Hematopoietic multipotent progenitor cell (in vitro differentiated cells): ENCODE measurements around the gene TTLL4. TPM values are rescaled to one million over a fixed set of nuclear protein-coding genes. Genes with fewer than 3 reads are reported as not detected.
A peak's percentile ranks its signal among the peaks of the same experiment; 100 is the strongest.

Source experiments
- DNase-seq, 3 donors: peaks; one replicate each; pipeline ENCODE4 v3.0.0-alpha.2; 2011 to 2015; ENCODE audit warnings: low read depth in 2 of 3, low spot score in 2 of 3
- total RNA-seq: library from RNA; depleted of rRNA; stranded (reverse); fragments of >200 nt; gene quantifications from one replicate; pipeline ENCODE4 v1.2.3, GENCODE V29; 2012

The TTLL4 gene, protein sequence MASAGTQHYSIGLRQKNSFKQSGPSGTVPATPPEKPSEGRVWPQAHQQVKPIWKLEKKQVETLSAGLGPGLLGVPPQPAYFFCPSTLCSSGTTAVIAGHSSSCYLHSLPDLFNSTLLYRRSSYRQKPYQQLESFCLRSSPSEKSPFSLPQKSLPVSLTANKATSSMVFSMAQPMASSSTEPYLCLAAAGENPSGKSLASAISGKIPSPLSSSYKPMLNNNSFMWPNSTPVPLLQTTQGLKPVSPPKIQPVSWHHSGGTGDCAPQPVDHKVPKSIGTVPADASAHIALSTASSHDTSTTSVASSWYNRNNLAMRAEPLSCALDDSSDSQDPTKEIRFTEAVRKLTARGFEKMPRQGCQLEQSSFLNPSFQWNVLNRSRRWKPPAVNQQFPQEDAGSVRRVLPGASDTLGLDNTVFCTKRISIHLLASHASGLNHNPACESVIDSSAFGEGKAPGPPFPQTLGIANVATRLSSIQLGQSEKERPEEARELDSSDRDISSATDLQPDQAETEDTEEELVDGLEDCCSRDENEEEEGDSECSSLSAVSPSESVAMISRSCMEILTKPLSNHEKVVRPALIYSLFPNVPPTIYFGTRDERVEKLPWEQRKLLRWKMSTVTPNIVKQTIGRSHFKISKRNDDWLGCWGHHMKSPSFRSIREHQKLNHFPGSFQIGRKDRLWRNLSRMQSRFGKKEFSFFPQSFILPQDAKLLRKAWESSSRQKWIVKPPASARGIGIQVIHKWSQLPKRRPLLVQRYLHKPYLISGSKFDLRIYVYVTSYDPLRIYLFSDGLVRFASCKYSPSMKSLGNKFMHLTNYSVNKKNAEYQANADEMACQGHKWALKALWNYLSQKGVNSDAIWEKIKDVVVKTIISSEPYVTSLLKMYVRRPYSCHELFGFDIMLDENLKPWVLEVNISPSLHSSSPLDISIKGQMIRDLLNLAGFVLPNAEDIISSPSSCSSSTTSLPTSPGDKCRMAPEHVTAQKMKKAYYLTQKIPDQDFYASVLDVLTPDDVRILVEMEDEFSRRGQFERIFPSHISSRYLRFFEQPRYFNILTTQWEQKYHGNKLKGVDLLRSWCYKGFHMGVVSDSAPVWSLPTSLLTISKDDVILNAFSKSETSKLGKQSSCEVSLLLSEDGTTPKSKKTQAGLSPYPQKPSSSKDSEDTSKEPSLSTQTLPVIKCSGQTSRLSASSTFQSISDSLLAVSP
- 12.1 TPM for total RNA-seq

DNA sequence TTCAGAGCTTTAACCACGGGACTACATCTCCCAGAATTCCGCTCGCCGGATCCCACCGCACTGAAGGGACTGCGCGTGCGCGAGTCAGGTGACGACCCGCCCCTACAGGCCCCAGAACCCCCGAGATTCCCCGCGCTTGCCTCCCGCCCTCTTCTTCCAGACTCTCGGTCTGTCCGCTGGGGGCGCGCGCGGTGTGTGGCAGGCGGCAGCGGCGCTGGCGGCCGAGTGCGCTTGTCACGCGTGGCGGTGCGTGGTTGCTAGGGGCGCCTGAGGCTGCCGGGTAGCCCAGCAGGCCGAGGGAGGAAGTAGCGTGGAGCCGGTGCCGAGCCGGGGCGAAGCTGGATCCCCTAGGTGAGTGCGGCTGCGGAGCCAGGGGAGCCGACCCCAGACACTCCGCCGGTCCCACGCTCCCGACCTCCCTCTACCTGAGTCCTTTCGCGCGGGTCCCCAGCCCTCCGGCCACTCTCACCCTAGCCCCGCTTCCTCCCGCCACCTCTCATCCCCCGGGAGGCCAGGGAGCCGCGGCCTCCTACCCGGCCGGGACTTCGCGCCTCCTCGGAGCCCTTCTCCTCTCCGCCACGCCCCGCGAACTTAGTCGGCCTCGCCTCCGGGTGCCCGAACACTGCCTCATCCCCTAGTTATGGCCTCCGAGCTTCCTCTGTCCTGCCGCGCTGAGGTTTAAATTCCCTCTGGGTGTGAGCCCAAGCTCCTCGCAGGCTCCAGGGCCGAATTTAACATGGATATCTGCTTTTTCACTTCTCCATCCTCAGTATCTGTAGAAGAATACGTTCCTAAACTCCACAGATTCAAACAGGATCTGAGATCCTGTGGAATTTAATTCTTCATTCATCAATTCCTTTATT, at the start of gene TTLL4:
Gene TTLL4 (plus strand): TSS at position 149 of the 863 bp plus-strand sequence. CDS start 26,842 bp downstream, outside the sequence.
- DNase-seq = peak; percentile 92 to 98 (median 97)

DNA sequence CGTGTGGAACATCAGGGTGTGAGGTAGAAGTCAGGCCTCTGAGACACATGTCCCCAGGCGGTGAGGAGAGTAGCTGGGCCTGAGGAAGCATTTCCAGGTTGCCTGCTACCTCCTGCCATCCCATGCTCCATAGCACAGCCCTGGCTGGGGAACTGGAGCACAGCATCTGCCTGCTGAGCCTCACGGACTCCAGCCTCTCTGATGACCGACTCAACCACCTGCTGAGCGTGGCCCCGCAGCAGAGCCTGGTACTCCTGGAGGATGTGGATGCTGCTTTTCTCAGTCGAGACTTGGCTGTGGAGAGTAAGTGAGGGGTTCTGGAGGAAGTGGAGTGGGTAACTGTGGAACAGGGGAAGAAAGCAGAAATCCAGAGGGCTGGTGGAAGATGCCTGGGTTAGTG, 48.3 kb upstream of the TTLL4 start:
- no peak for DNase-seq

DNA sequence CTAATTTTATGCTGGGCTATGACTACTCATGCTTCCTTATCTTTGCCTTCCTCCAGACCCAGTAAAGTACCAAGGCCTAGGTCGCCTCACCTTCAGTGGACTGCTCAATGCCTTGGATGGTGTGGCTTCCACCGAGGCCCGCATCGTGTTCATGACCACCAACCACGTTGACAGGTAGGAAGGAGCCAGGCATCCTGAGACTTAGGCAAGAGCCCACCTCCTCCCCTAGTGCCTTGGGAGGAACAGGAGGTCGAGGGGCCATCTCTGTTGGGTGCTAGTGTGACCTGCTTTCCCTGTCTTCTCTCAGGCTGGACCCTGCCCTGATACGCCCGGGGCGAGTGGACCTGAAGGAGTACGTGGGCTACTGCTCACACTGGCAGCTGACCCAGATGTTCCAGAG, 47.8 kb upstream of the TTLL4 start:
- DNase-seq = no peak

DNA sequence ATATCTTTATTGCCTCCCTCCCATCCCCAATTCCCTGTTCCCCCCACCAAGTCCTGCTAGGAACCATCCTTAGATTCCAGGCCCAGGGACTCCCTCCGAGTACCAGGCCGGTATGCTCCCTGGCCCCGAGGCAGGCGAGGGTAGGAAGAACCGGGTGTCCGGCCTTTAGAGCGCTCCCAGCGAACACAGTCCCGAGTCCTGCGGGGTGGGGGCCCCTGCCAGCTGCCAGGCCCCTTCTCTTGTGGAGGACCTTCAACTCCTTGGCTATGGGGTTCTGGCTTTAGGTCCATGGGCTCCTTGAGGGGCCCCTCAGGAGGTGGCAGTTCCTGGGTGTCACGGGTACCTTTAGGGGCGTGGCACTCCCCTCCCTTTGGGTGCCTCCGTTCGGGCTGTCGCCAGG, 46.7 kb upstream of the TTLL4 start:
- no peak for DNase-seq

DNA sequence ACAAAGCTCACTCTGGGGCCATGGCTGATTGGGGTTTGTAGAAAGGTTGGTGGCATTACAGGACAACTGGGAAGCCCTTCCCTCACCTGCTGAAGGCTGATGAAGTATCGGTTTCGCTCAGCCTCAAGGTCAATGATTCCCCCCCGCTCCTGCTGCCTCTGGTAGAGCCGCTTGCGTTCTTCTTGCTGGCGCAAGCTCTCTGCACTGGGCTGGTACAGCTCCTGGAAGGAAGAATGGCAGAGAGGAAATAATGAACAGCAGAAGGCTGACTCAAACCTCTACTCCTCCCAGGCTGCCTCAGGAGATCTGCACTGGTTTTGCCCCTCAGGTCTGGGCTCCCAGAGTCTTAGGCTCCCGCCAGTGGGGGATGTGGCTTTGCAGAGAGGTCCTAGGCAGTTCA, 46.0 kb upstream of the TTLL4 start:
- DNase-seq = no peak

DNA sequence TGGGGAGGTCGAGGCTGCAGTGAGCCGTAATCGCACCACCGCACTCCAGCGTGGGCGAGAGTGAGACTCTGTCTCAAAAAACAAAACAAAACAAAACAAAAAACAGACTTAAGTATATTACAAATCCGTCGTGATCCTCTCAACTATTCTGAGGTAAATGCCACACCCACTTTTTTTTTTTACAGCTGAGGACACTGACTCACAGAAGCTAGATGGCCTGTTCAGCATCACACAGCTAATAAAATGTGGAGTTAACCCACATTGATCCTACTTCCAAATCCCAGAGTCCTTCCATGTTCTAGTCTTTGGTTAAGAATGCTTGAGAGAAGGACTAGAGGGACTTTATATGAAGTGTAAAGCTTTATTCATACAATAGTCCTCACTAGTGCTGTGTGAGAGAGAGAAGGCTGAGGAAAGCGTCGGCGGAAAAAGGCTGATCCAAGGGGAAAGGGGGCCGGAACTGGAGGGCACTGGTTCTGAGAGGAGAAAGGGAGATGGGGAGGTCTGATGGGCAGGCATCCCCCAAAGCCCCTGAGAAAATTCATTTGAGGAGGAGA, 39.5 kb upstream of the TTLL4 start:
- no peak for DNase-seq

DNA sequence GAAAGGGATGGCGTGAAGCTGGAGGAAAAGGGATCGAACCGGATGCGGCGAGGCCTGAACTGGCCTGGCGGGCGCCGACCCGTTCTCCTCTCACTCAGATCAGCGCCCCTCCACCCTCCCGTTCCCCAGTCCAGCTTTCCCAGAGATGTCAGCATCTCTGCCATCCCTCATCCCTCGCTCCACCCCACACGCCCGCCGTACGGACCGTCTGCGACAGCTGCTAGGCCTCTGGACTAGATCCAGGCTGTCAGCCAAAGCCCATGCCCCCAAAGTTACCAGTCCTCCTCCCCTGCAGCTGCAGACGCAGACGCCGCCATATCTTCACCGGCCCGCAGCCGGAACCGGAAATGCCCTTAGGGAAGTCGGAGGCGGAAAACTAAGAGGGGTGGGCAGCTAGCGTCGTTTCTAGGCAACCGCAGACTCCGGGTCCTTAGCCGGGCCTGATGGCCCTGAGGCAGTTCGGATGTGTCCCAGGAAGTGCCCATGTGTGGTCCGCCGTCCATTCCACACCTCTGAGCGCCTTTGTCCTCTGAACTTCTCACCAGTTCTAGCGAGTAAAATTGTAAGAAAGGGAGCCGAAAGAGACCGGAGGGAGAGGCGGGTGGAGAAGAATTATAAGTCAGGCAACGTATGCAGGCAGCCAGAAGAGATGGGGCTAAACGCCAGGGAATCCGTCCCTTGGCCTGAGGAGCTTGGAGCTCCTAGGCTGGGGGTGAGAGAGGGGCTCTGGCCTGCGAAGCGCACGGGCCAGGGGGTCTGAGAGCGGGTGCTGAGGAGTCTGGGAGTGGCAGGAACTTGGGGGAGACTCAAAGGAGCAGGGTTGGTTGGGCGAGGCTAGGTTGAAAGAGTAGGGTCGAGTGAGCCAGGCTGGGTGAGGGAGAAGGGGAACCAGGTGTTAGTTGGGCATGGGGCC, 38.7 kb upstream of the TTLL4 start, which contains the start of the genes RNF25 and STK36:
Gene RNF25 (minus strand): TSS at position 349 of the 913 bp plus-strand sequence. CDS start 32 bp downstream, at position 317.
Gene STK36 (plus strand): TSS at position 433 of the 913 bp plus-strand sequence. CDS start 744 bp downstream, outside the sequence.
- peak; percentile 57 to 89 (median 83) for DNase-seq

DNA sequence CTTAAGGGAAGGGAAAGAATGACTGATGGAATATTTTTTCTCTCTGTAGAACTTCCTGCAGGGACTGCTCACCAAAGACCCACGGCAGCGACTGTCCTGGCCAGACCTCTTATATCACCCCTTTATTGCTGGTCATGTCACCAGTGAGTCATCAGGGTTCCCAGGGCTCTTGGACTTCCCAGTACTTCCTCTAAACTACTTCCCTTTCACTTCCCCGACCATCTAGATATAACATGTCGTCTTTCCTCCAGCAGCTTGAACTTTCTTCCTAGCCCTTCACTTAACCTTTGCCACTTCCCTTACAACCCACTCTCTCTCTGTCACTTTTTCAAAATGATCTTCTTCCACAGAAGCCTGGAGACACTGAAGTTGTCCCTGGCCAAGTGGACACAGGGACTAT, 31.5 kb upstream of the TTLL4 start:
- no peak for DNase-seq

DNA sequence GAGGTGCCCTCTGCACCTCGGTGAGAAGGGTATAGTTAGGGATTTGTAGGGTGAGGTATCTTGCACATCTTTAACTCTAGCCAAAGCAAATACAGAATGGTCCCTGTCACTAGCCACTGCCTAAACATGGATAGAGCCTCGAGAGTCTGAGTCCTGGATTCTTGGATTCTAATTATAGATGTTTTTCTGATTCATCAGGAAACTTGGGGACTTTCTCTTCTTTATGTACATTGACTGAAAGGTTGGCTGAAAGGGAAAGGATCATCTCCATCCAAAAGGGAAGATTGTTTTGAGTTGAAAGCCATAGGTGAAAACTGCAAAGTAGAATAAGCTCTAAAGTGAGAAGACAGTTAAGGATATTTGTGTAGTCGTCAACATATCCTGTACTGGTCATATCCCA, 30.6 kb upstream of the TTLL4 start:
- no peak for DNase-seq

DNA sequence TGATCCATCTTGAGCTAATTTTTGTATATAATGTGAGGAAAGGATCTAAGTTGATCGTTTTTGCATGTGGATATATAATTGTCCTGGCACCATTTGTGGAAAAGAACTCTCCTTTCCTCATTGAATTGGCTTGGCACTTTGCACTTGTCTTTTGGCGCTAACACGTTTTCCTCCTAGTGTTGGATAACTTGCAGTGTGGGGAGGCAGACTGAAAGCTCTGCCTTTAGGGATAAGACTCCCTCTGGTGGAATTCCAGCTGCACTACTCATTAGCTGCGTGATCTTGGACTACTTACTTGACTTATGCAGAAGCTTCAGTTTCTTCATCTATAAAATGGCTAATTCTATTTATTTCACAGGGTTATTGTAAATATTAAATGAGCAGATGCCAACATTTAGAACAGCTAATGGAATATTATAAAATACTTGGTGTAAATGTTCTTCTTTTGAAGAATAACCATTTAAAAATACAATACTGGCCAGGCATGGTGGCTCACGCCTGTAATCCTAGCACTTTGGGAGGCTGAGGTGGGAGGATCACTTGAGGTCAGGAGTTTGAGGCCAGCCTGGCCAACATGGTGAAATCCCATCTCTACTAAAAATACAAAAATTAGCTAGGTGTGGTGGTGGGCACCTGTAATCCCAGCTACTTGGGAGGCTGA, 23.1 kb upstream of the TTLL4 start:
- peak in 2 of 3 donors; percentile 65 to 82 for DNase-seq

DNA sequence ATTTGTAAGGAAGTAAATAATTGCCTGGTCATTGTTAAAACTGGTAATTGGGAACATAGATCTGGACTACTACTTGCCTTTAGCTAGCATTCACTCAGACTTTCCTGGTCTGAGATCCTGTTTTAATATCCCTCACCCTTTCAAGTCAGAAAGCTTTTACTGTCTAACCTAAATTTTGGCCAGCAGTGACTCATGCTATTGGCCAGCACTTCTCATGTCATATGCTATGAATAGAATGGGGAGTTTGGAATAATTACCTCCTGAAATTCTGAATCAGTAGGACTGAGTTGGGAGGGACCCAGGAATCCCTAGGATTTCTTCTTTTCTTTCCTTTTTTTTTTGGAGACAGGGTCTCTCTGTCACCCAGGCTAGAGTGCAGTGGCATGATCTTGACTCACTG, 19.4 kb upstream of the TTLL4 start:
- DNase-seq = no peak

DNA sequence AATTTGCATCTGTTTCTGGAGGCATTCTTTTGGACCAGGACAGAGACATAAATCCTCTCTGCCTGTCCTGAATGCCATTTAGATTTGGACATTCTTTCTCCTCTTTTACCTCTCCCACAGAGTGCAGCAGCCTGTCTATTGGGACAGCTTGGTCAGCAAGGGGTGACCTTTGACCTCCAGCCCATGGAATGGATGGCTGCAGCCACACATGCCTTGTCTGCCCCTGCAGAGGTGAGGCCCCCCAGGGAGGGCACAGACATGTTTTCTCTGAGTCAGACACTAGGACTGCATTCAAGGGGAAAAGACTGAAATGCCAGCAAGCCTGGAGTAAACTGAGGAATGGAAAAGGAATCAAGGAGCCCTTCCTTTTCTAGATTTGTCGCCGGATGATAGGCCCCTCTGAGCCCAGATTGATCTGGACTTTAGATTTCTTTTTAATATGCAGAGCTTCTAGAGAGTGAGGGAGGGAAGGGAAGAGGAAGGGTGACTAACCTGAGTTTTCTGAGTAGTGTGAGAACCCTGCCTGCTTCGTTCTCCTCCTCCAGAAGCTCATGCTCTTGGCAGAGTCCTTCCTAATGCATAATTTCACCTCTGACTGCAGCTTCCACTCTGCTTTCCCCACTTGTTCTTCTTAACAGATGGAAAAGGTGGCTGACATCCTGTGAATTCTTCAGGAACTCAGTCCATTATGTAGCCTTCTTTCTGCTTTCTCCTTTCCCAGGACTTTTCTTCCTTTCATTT, 16.1 kb upstream of the TTLL4 start:
- no peak for DNase-seq

DNA sequence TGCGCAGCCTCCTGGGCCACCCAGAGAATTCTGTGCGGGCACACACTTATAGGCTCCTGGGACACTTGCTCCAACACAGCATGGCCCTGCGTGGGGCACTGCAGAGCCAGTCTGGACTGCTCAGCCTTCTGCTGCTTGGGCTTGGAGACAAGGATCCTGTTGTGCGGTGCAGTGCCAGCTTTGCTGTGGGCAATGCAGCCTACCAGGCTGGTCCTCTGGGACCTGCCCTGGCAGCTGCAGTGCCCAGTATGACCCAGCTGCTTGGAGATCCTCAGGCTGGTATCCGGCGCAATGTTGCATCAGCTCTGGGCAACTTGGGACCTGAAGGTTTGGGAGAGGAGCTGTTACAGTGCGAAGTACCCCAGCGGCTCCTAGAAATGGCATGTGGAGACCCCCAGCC, 11.8 kb upstream of the TTLL4 start:
- no peak for DNase-seq

DNA sequence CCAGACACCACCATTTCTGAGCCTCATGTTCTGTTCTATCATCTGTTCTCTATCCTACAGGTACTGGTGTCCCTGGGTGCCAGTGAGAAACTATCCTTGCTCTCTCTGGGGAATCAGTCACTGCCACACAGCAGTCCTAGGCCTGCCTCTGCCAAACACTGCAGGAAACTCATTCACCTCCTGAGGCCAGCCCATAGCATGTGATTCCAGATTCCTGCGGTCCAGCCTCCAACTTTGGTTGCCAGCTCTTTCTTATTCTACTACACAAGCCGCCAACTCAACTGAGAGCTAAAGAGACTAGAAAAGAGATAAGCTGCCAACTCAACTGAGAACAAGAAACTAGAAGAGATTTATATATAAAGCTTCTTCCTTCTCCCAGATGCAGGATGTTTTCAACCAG, 8.8 kb upstream of the TTLL4 start:
- DNase-seq = no peak

DNA sequence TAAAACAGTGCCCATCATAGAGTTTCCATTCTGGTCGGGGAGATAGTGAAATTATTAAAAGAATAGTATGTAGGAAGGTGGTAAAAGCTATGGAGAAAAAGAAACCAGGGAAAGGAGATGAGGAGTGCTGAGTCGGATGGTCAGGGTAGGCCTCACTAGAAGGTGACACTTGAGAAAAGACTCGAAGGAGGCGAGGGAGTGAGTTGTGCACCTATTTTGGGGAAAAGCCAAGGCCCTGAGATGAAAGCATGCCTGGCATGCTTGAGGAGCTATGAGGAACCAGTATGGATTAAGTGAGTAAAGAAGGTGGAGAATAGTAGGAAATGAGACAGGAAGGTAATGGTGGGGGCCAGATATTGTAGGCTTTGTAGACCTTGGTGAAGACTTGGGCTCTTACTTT, 7.3 kb upstream of the TTLL4 start:
- no peak for DNase-seq

DNA sequence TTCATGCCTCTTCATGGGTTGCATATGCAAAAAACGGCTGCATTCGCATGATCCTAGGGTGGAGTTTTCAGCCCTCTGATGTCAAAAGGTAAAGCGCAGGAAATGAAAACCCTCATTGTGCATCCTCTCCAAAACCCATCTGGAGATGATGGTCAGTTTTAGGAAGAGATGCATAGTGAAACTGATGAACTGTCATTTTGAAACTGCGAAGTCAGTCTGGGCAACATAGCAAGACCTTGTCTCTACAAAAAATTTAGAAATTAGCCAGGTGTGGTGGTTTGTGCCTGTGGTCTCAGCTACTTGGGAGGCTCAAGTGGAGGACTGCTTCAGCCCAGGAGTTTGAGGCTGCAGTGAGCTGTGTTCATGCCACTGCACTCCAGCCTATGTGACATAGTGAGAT, 2.5 kb upstream of the TTLL4 start:
- no peak for DNase-seq

DNA sequence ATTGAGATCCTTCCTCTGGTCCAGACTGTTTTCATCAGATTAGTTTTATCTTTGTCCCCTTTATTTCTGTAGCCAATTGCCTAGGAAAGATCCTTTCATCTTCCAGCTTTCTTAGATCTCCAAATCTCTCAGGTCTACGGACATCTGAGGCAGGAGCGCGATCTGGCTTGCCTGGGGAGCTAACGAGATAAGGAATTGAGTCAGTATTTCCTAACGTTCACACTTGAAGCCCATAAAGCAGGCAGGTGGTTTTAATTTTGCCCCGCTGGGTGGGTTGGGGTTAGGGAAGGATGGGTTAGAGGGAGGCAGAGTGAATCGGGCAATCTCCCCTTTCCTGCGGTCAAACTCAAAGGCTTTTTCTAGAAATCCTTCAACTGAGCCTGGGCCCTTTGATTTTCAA, 727 bp upstream of the TTLL4 start:
- DNase-seq = no peak
